22Rv1 (cell line): ENCODE results near the gene GSTT4.

Source experiments
- CTCF ChIP-seq: fragments of 450-650 bp; IDR thresholded peaks from 2 replicates; pipeline ENCODE4 v1.5.1; 2017; ENCODE audit warnings: mild to moderate bottlenecking
- ZFX ChIP-seq: fragments of 450-650 bp; IDR thresholded peaks from 2 replicates; pipeline ENCODE4 v1.6.1; 2017; ENCODE audit warnings: antibody characterized with exemption, borderline replicate concordance

GRCh38 chr22:23969071-23969470 is 36.2 kb downstream of the GSTT4 start:
- TF ChIP-seq CTCF (no peak), ZFX (no peak)
